Head of caudate nucleus (tissue), 42 donors: Measurements from ENCODE around the gene DPH7.
"Not testable (repeated sequence)": the region's sequence is repeated elsewhere in the genome, so short reads cannot be mapped to it uniquely, and the experiment has no call there.

Experiments used
- DNase-seq, 42 donors: peaks; one replicate each; pipeline versions ENCODE4 v3.0.0 to v3.0.0-alpha.2; 2020 to 2021; ENCODE audit warnings: mixed read lengths in 7 of 42
- intact Hi-C: fragments of 100-400 bp; cut with DNase I; formaldehyde crosslinking; loops from one replicate; pipeline ENCODE4 v1.15.0; 2022

DPH7 gene

DNA sequence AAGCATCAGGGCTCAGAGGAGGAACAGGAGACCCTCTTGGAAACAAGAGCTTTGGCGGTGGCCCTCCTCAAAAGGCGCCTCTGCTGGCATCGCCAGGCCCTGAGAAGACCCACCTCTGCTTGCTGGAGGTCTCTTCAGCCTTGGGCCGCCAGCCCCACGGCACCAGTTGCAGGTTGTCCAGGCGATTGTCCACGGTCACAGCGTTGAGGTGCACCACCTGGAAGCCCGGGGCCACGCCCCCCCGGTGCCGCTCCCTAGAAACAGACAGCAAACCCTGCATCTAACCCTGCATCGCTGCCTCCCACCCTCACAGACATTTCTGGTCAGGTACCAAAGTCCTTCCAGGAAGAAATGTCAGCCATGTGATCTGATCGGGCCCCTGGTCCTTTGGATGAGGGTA is 8.1 kb upstream of the DPH7 start:
- no peak for DNase-seq
- intact Hi-C loops, result no loop called here

DNA sequence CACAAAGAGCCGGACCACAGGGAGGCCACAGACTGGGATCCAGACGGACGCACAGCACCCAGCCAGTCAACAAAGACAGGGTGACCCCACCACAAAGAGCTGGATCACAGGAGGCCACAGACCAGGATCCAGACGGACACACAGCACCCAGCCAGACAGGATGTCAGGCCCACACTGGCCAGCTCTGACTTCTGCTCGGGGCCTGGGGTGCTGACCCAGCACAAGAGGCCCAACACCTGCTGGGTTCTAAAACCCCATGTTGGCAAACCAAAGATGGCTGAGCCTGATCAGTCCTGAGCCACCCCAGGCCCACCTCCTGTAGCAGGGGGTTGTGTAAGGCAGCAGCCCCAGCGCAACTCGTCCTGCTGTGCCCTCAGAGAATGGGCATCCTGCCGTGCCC is 5.2 kb upstream of the DPH7 start:
- no peak for DNase-seq
- intact Hi-C loops, result no loop called here

GRCh38 chr9:137583347-137583746 is 4.6 kb upstream of the DPH7 start:
- DNase-seq, result no peak
- intact Hi-C loops, result no loop called here

DNA sequence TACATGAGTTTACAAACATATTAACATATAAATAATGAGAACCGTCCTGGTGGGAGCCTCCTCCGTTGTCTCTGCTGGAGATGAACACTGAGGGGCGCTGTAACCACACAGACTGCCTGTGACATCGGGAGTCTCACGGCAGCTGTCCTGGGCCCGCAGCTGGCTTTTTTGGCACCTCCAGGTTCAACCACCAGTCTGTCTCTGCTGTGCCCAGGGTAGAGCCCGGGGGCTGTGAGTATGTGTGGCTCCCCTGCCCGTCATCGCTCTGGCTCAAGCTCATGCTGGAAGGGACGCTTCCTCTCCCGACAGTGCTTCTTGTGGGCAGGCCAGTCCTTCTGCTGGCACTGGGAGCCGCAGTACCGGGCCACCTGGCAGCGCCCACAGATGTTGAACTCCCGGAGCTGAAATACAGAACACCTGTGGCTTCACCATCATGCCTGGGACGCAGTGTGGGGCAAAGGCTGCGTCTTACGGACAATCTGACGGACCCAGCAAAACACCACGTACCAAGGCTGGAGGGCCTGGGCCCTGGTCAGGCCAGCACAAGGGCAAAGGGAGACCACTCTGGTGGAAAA is 3.6 kb upstream of the DPH7 start:
- intact Hi-C loops, result no loop called here
- peak in 4 of 42 donors; percentile 20 to 46 (median 27) for DNase-seq

DNA sequence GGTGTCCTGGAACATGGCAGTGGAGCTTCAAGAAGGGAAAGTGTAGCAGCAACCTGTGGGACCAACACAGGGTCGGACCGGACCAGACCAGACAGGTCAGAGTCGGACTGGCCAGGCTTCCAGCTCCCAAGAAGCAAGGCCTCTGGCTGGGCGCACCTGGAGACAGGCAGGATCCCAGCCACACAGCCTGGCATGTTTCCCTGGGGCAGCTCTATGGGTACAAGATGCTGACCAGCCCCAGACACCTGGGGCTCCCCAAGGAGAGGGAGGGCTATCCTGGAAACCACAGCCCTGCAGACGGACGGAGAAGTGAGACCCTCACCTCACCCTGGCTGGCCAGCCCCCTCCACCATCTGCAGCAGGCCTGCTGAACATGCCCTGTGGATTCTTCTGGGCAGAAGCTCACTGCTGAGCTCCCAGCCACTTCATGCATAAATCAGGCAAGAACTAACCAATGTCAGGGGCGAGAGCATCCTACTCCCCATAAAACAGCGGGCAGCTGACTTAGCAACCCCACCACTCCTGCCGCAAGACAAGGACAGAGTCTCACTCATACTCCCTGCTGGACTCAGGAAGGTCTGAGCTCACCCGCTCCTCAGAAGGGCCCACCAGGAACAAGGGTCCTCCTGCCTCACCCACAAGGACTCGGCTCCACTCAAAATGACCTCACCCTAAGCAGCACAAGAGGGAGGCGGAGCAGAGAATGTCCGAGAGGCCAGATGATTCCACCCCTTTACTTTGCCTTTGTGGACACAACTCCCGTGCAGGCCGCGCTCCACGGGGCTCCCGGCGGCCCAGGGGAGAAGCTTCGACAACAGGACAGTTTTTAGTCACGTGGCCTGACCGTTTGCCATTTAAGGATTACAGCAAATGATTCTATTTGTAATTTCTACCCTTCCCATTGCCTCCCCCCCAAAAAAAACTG is 2.9 kb upstream of the DPH7 start:
- no peak for DNase-seq
- intact Hi-C loops, result no loop called here

- intact Hi-C loops, result no loop called here
- DNase-seq, result no peak
Observed at GRCh38 chr9:137580954-137581322, 2.2 kb upstream of the DPH7 start.

GRCh38 chr9:137580209-137580953 is 1.7 kb upstream of the DPH7 start:
- intact Hi-C loops, result no loop called here
- DNase-seq, result no peak

DNA sequence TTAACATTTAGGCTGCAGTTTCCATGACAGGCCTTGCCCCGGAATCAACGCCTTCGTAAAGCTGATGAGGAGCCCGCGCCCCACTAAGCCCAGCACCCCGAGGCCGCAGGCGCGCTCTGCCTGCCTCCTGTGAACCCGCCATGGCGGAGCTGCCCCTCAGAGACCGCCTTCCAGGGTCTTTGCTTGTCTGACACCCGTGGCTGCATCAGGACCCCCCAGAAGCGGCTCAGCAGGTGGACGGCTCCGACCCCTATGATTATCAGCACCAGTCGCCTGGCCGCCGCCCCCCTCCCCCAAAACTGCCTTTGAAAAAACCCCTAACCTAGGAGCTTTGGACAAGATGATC is 507 bp upstream of the DPH7 start:
- DNase-seq, result no peak
- intact Hi-C loops, result loop anchor here (5.0 kb wide), 1 partner anchor 38 kb away; the partner anchor contains the start of gene EHMT1

DNA sequence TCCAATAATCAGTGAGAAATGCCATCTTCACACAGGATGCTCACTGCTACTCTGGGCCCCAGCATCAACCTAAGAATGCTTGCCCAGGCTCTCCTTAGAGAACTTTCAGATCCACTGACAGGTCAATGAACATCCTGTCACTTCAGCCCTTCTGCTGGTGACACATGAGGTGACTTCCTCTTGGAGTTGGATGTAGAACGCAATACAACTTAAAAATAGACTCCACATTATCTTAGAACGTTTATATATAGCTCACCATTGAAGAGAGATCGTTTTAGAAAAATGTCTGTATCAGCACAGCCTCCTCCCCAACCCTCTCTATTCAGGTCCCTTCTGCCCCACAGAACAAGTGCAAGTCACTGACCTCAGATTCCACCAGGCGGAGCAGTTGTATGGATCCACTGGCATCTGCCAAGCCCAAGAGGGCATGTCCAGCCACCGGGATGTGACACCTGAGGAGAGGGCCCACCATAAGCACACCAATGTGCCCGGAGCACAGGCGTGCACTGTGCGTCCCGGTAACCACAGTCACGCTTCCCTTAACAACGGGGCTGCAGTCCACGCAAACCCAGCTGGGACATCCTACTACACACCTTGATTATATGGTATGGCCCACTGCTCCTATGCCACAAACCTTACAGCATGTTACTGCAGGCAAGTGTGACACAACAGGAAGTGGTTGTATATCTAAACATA is 2.9 kb downstream of the DPH7 start:
- intact Hi-C loops, result loop anchor here (5.0 kb wide), 1 partner anchor 41 kb away; the partner anchor contains the start of gene EHMT1

GRCh38 chr9:137575364-137575715 is 3.4 kb downstream of the DPH7 start:
- peak in 22 of 42 donors; percentile 19 to 67 (median 44) for DNase-seq
- intact Hi-C loops, result loop anchor here (5.0 kb wide), 1 partner anchor 42 kb away; the partner anchor contains the start of gene EHMT1

More for the DNA sequence above, 2.9 kb downstream of the DPH7 start:
- DNase-seq, result peak in 1 of 42 donors; percentile 22

- intact Hi-C loops, result no loop called here
- no peak for DNase-seq
Observed at GRCh38 chr9:137574192-137574591, 4.5 kb downstream of the DPH7 start.

DNA sequence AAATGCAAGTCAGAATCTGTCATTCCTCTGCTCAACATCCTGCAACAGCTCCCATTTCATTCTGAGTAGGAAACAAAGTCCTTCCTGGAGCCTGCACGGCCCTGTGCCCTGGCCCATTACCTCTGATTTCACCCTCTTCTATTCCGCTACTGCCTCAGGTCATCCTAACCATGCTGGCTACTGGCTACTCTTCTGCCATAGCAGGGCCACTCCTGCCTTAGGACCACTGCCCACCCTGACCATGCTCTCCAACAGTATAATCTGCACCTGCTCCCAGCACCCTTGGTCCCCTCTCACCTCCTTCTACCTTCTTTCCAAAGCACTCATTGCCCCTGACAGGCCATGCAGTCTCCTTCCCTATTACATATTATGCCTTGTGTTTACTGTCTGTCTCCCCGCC is 8.2 kb downstream of the DPH7 start:
- intact Hi-C loops, result no loop called here
- DNase-seq, result no peak

DNA sequence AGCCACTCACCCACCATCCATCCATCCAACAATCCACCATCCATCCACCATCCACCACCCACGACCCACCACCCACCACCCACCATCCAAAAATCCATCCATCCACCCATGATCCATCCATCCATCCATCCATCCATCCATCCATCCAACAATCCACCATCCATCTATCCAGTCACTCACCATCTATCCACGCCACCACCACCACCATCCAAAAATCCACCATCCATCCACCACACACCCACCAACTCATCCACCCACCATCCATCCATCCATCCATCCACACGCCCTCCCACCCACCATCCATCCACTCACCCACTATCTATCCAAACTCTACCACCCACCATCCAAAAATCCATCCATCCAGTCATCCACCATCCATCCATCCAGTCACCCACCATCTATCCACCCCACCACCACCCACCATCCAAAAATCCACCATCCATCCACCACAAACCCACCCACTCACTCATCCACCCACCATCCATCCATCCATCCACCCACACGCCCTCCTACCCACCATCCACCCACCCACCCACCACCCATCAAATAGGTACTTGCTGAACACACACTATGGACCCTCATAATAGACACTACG is 9.0 kb downstream of the DPH7 start:
- no peak for DNase-seq
- intact Hi-C loops, result no loop called here

DNA sequence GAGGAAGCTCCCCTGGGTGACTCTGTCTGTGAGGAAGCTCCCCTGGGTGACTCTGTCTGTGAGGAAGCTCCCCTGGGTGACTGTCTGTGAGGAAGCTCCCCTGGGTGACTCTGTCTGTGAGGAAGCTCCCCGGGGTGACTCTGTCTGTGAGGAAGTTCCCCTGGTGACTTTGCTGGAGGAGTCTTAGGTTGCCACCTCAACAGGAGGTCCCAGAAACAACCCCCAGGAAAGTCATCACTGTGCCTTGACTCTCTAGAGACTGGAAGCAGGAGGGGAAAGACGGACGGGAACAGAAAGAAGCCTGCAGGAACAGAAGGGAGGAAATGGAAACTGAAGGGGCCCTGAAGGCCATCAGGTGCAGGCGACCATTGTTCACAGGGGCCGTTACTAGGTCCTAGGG is 10.3 kb downstream of the DPH7 start:
- intact Hi-C loops, DNase-seq: not testable (repeated sequence)

- DNase-seq, result no peak
- intact Hi-C loops, result no loop called here
Observed at GRCh38 chr9:137564817-137565411, 13.8 kb downstream of the DPH7 start.

DNA sequence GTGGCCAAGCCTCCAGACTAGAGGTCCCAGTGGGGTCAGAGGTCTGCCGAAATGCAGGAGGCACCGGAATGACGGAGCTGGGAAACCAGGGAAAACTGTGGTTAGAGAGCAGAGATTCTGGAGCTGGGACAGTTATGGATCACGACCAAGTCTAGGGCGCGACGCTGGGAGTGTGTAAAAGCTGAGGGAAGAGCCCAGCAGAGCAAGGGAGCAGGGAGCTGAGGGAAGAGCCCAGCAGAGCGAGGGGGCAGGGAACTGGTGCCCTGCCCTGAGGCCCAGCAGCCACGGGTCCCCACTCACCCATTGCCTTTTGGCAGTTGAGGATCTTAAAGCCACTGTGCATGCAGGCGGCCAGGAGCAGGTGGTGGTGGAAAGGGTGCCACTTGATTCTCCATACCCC is 14.6 kb downstream of the DPH7 start:
- intact Hi-C loops, result no loop called here
- no peak for DNase-seq

- DNase-seq, result no peak
- intact Hi-C loops, result no loop called here
Observed at GRCh38 chr9:137558127-137558526, 20.6 kb downstream of the DPH7 start.

DNA sequence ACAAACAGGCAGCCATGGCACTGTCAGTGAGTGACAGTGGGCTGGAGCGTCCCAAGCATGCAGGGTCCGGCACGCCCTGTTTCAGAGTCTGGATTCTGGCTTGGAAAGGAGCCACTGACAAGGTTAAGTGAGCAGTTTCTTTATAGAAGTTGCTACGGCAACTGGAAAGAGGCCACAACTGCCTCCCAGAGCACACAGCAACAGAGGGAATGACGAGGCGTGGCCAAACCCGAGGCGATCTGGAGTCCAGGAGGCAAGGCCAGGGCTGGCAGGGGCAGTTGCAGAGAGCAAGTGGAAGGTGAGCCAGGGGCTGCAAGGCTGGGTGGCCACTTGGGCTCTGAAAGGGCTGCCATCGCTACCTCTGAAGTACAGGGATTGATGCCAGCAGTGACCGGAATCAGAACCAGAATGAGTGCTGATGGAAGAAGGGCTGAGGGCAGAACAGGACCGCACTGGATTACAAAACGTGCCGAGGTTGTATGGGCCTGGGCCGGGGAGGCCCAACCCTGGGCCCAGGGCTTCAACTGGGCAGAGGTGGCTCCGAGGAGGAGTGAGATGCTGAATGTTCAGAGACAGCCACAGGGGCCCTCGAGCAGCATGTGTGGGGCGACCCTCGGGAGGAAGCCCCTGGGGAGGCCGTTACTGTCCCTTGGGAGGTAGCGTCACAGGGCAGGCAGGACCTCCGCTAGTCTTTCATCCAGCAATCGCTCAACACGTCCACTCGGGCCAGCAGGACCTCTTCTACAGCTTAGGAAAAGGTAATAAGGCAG is 22.5 kb downstream of the DPH7 start:
- intact Hi-C loops, result no loop called here

More for the DNA sequence above, 22.5 kb downstream of the DPH7 start:
- DNase-seq, result no peak
